Activated CD4-positive, CD25-positive, alpha-beta regulatory T cell treated with anti-CD3 and anti-CD28 coated beads, Interleukin-2, amount 50 U/mL, for 24 hours (primary cell): ENCODE results near the gene PAX7.

Experiments used
- ATAC-seq, 2 donors: fragments of 150-1000 bp; cut with Tn5 transposase; one replicate each; pipeline ENCODE4 v1.10.0; 2021; ENCODE audit warnings: mild to moderate bottlenecking in 1 of 2, moderate library complexity in 1 of 2

Gene PAX7

GRCh38 chr1:18642278-18643095 lies 11.8 kb downstream of the PAX7 start:
- ATAC-seq: no peak

- ATAC-seq: no peak
Observed at GRCh38 chr1:18643154-18644012, 12.7 kb downstream of the PAX7 start.

- ATAC-seq: no peak
Observed at GRCh38 chr1:18644013-18644399, 13.4 kb downstream of the PAX7 start.

- no peak for ATAC-seq
Observed at GRCh38 chr1:18644446-18644845, 13.8 kb downstream of the PAX7 start.

GRCh38 chr1:18644973-18645746 lies 14.5 kb downstream of the PAX7 start:
- ATAC-seq: no peak

- no peak for ATAC-seq
Observed at GRCh38 chr1:18645747-18646090, 15.1 kb downstream of the PAX7 start.

GRCh38 chr1:18646091-18646785 lies 15.6 kb downstream of the PAX7 start:
- no peak for ATAC-seq

GRCh38 chr1:18646786-18647410 lies 16.3 kb downstream of the PAX7 start:
- no peak for ATAC-seq

GRCh38 chr1:18647681-18648214 lies 17.1 kb downstream of the PAX7 start:
- ATAC-seq: no peak

GRCh38 chr1:18649693-18650370 lies 19.2 kb downstream of the PAX7 start:
- no peak for ATAC-seq

GRCh38 chr1:18651713-18652112 lies 21.1 kb downstream of the PAX7 start:
- no peak for ATAC-seq

- ATAC-seq: no peak
Observed at GRCh38 chr1:18652791-18653190, 22.1 kb downstream of the PAX7 start.

- ATAC-seq: no peak
Observed at GRCh38 chr1:18653367-18653766, 22.7 kb downstream of the PAX7 start.

- ATAC-seq: no peak
Observed at GRCh38 chr1:18653916-18654315, 23.3 kb downstream of the PAX7 start.

GRCh38 chr1:18654599-18654998 lies 24.0 kb downstream of the PAX7 start:
- ATAC-seq: no peak

- ATAC-seq: no peak
Observed at GRCh38 chr1:18657506-18658201, 27.0 kb downstream of the PAX7 start.

GRCh38 chr1:18658831-18659230 lies 28.2 kb downstream of the PAX7 start:
- no peak for ATAC-seq

- no peak for ATAC-seq
Observed at GRCh38 chr1:18661404-18662285, 31.0 kb downstream of the PAX7 start.

- no peak for ATAC-seq
Observed at GRCh38 chr1:18662286-18662639, 31.6 kb downstream of the PAX7 start.
